Fibroblast of skin of right biceps (primary cell): Measurements from ENCODE around the gene SLC6A2.
A peak's percentile ranks its signal among the peaks of the same experiment; 100 is the strongest.
"Not testable (repeated sequence)": the region's sequence is repeated elsewhere in the genome, so short reads cannot be mapped to it uniquely, and the experiment has no call there.

Experiments
- DNase-seq: peaks from one replicate; pipeline ENCODE4 v3.0.0-alpha.2; 2013

SLC6A2 gene

GRCh38 chr16:55725055-55725777 is 69.4 kb downstream of the SLC6A2 start:
- DNase-seq, result no peak

GRCh38 chr16:55728797-55729196 is 73.0 kb downstream of the SLC6A2 start:
- no peak for DNase-seq

- DNase-seq, result no peak
These were observed 74.3 kb downstream of the SLC6A2 start for GRCh38 chr16:55730115-55730514.

GRCh38 chr16:55732496-55732895 is 76.7 kb downstream of the SLC6A2 start:
- no peak for DNase-seq

GRCh38 chr16:55734665-55735064 is 78.9 kb downstream of the SLC6A2 start:
- no peak for DNase-seq

GRCh38 chr16:55735120-55735781 is 79.5 kb downstream of the SLC6A2 start:
- DNase-seq, result peak; percentile 17

- DNase-seq, result no peak
These were observed 80.9 kb downstream of the SLC6A2 start for GRCh38 chr16:55736671-55737070.

GRCh38 chr16:55737318-55737717 is 81.5 kb downstream of the SLC6A2 start:
- DNase-seq, result no peak

- no peak for DNase-seq
These were observed 82.2 kb downstream of the SLC6A2 start for GRCh38 chr16:55737966-55738365.

GRCh38 chr16:55746081-55746480 is 90.3 kb downstream of the SLC6A2 start:
- no peak for DNase-seq

GRCh38 chr16:55747785-55748184 is 92.0 kb downstream of the SLC6A2 start:
- DNase-seq, result no peak

- DNase-seq, result not testable (repeated sequence)
These were observed 96.8 kb downstream of the SLC6A2 start for GRCh38 chr16:55752465-55753144.

GRCh38 chr16:55753145-55753631 is 97.4 kb downstream of the SLC6A2 start:
- DNase-seq, result not testable (repeated sequence)
